22Rv1 (cell line): ENCODE results near the gene RBM11.
A peak's percentile ranks its signal among the peaks of the same experiment; 100 is the strongest.

ENCODE experiments used
- H3K27ac ChIP-seq: fragments of 450-650 bp; 2 replicates; pipeline ENCODE4 v1.5.1; 2017
- ZFX ChIP-seq: fragments of 450-650 bp; IDR thresholded peaks from 2 replicates; pipeline ENCODE4 v1.6.1; 2017; ENCODE audit warnings: antibody characterized with exemption, borderline replicate concordance
- TF ChIP-seq, protein P1 (sequence below): fragments of 450-650 bp; IDR thresholded peaks from 2 replicates; pipeline ENCODE4 v1.5.1; 2017; ENCODE audit warnings: mild to moderate bottlenecking

RBM11 gene

DNA sequence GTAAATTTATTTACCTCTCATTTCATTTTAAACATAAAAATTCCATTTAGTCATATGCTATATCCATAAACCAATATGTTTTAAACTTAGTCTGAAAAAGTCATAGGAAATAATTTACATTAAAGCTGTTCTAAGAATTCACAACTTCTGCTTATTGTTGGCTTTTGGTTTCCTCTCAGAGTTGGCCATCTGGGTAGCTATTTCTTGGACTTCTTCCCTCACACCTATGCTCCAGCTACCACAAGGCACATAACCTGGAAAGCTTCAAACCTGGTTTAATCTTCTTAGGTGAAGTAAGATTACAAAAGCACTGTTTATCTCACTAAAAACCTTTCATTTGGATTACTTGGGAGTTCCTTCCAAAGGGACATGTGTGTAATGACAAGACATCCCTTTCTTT lies 29.8 kb downstream of the RBM11 start:
- no peak for TF ChIP-seq ZFX
- TF ChIP-seq, protein P1, sequence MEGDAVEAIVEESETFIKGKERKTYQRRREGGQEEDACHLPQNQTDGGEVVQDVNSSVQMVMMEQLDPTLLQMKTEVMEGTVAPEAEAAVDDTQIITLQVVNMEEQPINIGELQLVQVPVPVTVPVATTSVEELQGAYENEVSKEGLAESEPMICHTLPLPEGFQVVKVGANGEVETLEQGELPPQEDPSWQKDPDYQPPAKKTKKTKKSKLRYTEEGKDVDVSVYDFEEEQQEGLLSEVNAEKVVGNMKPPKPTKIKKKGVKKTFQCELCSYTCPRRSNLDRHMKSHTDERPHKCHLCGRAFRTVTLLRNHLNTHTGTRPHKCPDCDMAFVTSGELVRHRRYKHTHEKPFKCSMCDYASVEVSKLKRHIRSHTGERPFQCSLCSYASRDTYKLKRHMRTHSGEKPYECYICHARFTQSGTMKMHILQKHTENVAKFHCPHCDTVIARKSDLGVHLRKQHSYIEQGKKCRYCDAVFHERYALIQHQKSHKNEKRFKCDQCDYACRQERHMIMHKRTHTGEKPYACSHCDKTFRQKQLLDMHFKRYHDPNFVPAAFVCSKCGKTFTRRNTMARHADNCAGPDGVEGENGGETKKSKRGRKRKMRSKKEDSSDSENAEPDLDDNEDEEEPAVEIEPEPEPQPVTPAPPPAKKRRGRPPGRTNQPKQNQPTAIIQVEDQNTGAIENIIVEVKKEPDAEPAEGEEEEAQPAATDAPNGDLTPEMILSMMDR: no peak
- no peak overlapping the region for H3K27ac ChIP-seq

DNA sequence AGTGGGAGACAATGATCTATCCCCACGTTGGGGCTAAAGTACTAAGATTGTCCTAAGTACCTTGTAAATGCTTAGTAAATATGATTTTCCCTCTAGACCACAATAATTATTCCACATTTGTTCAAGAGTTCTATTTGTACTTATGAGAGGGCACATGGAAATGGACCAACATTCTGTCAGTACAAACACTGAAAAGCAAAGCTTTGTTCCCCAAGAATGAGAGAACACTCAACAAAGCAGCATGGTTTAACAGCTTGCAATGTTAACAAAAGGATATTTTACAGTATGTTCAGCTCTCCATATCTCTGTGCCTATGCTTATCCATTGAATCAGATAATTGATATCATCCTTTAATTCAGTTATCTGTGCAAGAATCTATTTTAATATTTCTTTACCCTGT lies 35.4 kb downstream of the RBM11 start:
- TF ChIP-seq, protein P1: no peak
- TF ChIP-seq ZFX: no peak

DNA sequence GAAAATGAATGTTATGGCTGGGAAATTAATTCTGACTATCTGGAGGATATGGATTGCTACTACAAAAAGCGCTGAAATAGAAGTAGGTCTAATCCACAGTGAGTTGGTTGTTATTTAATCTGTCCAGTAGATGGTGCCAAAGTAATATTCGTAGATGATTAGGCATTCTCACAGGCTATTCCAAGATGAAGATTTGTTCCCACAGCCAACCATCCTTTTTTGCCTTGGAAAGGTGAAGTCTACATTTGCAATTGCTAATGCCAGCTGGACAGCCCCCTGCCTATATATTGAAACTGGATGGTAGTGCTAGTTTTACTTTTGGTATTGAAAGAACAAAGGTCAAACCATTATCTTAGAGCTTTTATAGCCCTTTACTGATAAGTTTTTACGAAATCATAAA lies 43.8 kb downstream of the RBM11 start:
- TF ChIP-seq, protein P1: peak; percentile 81
- no peak for TF ChIP-seq ZFX
- no peak overlapping the region for H3K27ac ChIP-seq

More for the DNA sequence above, 35.4 kb downstream of the RBM11 start:
- no peak overlapping the region for H3K27ac ChIP-seq

- no peak for TF ChIP-seq ZFX
- TF ChIP-seq, protein P1: no peak
- H3K27ac ChIP-seq: no peak overlapping the region
Measured at GRCh38 chr21:14260174-14260764, 44.3 kb downstream of the RBM11 start.

DNA sequence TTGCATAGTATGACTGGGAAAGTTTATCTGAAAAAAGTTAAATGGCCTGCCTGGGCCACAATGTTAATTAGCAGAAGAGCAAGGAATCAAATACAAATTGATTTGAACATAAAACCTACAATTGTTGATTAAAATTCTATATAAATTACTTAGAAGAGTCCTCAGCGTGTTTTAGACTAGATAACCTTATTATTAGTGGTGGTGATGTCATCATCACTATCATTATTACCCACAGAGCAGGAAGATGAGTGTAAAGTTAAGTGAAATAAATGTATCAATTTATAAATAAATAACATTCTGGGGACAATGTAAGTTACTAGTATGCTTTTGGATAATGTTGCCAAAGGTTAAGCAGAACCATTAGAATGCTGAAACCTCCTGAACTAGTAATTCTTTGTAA lies 46.1 kb downstream of the RBM11 start:
- TF ChIP-seq ZFX: no peak
- TF ChIP-seq, protein P1: no peak
- no peak overlapping the region for H3K27ac ChIP-seq

- TF ChIP-seq, protein P1: no peak
- no peak for TF ChIP-seq ZFX
- no peak overlapping the region for H3K27ac ChIP-seq
Measured at GRCh38 chr21:14263879-14264278, 47.9 kb downstream of the RBM11 start.

DNA sequence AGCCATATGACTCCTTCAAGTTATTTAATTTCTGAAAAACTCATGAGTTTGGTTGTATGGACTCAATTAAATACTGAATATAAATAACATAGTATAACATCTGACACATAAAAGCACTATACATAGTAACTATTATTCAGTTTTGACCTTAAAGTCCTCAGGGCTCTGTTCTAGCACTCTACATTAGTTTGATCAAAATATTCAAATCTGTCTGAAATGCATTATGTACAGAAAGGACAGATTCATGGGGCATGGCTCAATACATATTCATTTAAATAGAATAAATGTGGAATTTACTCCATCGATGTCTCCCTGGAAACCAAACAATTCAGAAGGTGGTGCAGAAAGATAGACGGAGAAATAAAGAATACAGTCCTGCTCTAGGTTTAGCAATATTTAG lies 49.1 kb downstream of the RBM11 start:
- TF ChIP-seq, protein P1: no peak
- TF ChIP-seq ZFX: no peak
- H3K27ac ChIP-seq: no peak overlapping the region
